K562 (cell line): ENCODE results near the gene PFKP. TPM values are rescaled to one million over a fixed set of nuclear protein-coding genes. Genes with fewer than 3 reads are reported as not detected.

Experiments
- ATAC-seq: fragments of 200-7000 bp; cut with Tn5 transposase; 3 replicates; pipeline ENCODE4 v1.9.1; 2020; ENCODE audit warnings: moderate library complexity
- BruUV-seq: library from RNA; stranded (reverse); fragments of 400-500 nt; replicated peaks from 2 replicates; lab custom pipeline; 2021; lab: Mats Ljungman, UMichigan
- CTCF ChIA-PET: fragments of 300-600 bp; formaldehyde crosslinking; extraction: SDS; loops from one replicate; lab custom pipeline; 2021; ENCODE audit warnings: low intra/inter-chr PET ratio; lab: Yijun Ruan, JAX
- POLR2A ChIA-PET: fragments of 300-600, 350-650 bp; sonication (Branson Sonifier 250); formaldehyde crosslinking; extraction: SDS; loops from one replicate; lab custom pipeline; 2021; ENCODE audit warnings: antibody characterized with exemption, inconsistent platforms; lab: Yijun Ruan, JAX
- DNase-seq, 4 experiments: peaks; one replicate each; pipeline versions ENCODE4 v3.0.0 to v3.0.0-alpha.2; 2011 to 2018; ENCODE audit warnings: low spot score in 3 of 4, mixed read lengths in 3 of 4; ENCODE audit errors: extremely low read depth in 1 of 4
- FAIRE-seq: peaks from 2 replicates; lab custom pipeline; 2011; peaks lifted over from hg19 to GRCh38; lab: Jason Lieb, UNC
- H2AFZ ChIP-seq: 2 replicates; pipeline ENCODE4 v1.6.0; 2011; ENCODE audit warnings: low read depth, low read length, control low read depth, inconsistent platforms
- H3K27ac ChIP-seq: fragments of 200-600 bp; 3 replicates; pipeline ENCODE4 v1.8.0; 2011; ENCODE audit warnings: low read depth, mild to moderate bottlenecking, control low read depth, inconsistent platforms, low read length, moderate library complexity, mixed read lengths; ENCODE audit errors: extremely low read depth
- H3K27me3 ChIP-seq, 2 experiments: fragments of 300-600 bp in 1 of 2; 2 replicates in 1 of 2; 3 replicates in 1 of 2; pipeline versions ENCODE4 v1.6.0 to v1.8.0; 2011; ENCODE audit warnings: inconsistent platforms in 2 of 2, low read length in 2 of 2, mild to moderate bottlenecking in 1 of 2, mixed read lengths in 1 of 2, moderate library complexity in 1 of 2; ENCODE audit not compliant: control insufficient read depth in 2 of 2, insufficient read depth in 2 of 2
- H3K36me3 ChIP-seq: fragments of 300-600 bp; 3 replicates; pipeline ENCODE4 v1.8.0; 2011; ENCODE audit warnings: mild to moderate bottlenecking, low read length, inconsistent platforms; ENCODE audit not compliant: control insufficient read depth, insufficient read depth
- H3K4me1 ChIP-seq, 2 experiments: fragments of 200-600 bp in 1 of 2; replicated peaks in 1 of 2; 2 replicates in 1 of 2; 3 replicates in 1 of 2; pipeline versions ENCODE4 v1.5.1 to v1.8.0; 2011; ENCODE audit warnings: inconsistent platforms in 2 of 2, low read length in 2 of 2, mild to moderate bottlenecking in 1 of 2, mixed read lengths in 1 of 2, moderate library complexity in 1 of 2; ENCODE audit not compliant: control insufficient read depth in 2 of 2, insufficient read depth in 2 of 2
- H3K4me2 ChIP-seq: 2 replicates; pipeline ENCODE4 v1.6.1; 2011; ENCODE audit warnings: low read length, control low read depth, inconsistent platforms, mixed read lengths; ENCODE audit not compliant: insufficient read depth
- H3K4me3 ChIP-seq: fragments of 200-600 bp; sonication (generic), shearing (Covaris generic); 2 replicates; pipeline ENCODE4 v1.5.1; 2016; ENCODE audit warnings: control low read depth, inconsistent platforms
- H3K79me2 ChIP-seq: fragments of 200-600 bp; 3 replicates; pipeline ENCODE4 v1.8.0; 2011; ENCODE audit warnings: low read length, inconsistent platforms; ENCODE audit not compliant: control insufficient read depth, insufficient read depth
- H3K9ac ChIP-seq, 2 experiments: 2 replicates each; pipeline versions ENCODE4 v1.6.0 to v1.6.1; 2011; ENCODE audit warnings: low read depth in 2 of 2, low read length in 2 of 2, control low read depth in 1 of 2, inconsistent platforms in 1 of 2, mild to moderate bottlenecking in 1 of 2, mixed read lengths in 1 of 2; ENCODE audit not compliant: insufficient read depth in 1 of 2
- H3K9me1 ChIP-seq: one replicate; pipeline ENCODE4 v1.6.0; 2011; ENCODE audit warnings: inconsistent platforms, mild to moderate bottlenecking, low read length, moderate library complexity; ENCODE audit not compliant: control insufficient read depth, insufficient read depth
- H3K9me3 ChIP-seq: replicated peaks from 2 replicates; pipeline ENCODE4 v1.5.1; 2011; ENCODE audit warnings: low read depth, low read length, inconsistent platforms; ENCODE audit not compliant: control insufficient read depth, insufficient read depth
- H4K20me1 ChIP-seq: replicated peaks from 2 replicates; pipeline ENCODE4 v1.6.1; 2011; ENCODE audit warnings: low read length, inconsistent platforms, mixed read lengths; ENCODE audit not compliant: control insufficient read depth, insufficient read depth
- FOXM1 ChIP-seq, 2 experiments: fragments of 450-650 bp in 1 of 2; sonication (generic) in 1 of 2; formaldehyde crosslinking in 1 of 2; IDR thresholded peaks; 2 replicates each; pipeline versions ENCODE4 v1.6.1 to v1.9.0; 2017 to 2022; ENCODE audit warnings: low read depth in 2 of 2, mild to moderate bottlenecking in 2 of 2, missing genetic modification reagents in 1 of 2, moderate library complexity in 1 of 2
- GTF2F1 ChIP-seq: IDR thresholded peaks from 2 replicates; pipeline ENCODE4 v1.6.1; 2011; ENCODE audit warnings: low read depth, low read length, improper control_type of control experiment
- HNRNPUL1 ChIP-seq: fragments of 200-400 bp; formaldehyde crosslinking; IDR thresholded peaks from 2 replicates; pipeline ENCODE4 v1.6.1; 2017; ENCODE audit warnings: low read length
- IRF1 ChIP-seq: sonication (generic); formaldehyde crosslinking; IDR thresholded peaks from 2 replicates; pipeline ENCODE4 v1.8.0; 2022; ENCODE audit warnings: missing genetic modification reagents, mild to moderate bottlenecking, borderline replicate concordance
- MECOM ChIP-seq: fragments of 250-450 bp; sonication (Bioruptor Pico); IDR thresholded peaks from 2 replicates; pipeline ENCODE4 v1.8.0; 2022; ENCODE audit warnings: inconsistent platforms
- POU5F1 ChIP-seq: fragments of 150-350 bp; IDR thresholded peaks from 2 replicates; pipeline ENCODE4 v1.6.1; 2014; ENCODE audit warnings: borderline replicate concordance, low read length, low read depth, mild to moderate bottlenecking; ENCODE audit not compliant: partially characterized antibody
- SETDB1 ChIP-seq: IDR thresholded peaks from one replicate; pipeline ENCODE4 v1.6.1; 2012; ENCODE audit warnings: low read length, control low read depth, inconsistent platforms
- SREBF2 ChIP-seq: sonication (generic); formaldehyde crosslinking; IDR thresholded peaks from 2 replicates; pipeline ENCODE4 v1.4.0; 2020; ENCODE audit warnings: mild to moderate bottlenecking, missing genetic modification reagents
- THRAP3 ChIP-seq: fragments of 450-650 bp; IDR thresholded peaks from 2 replicates; pipeline ENCODE4 v1.6.1; 2016; ENCODE audit warnings: mild to moderate bottlenecking, inconsistent platforms, borderline replicate concordance
- ZNF146 ChIP-seq: IDR thresholded peaks from one replicate; pipeline ENCODE4 v1.6.1; 2018; ENCODE audit warnings: missing compliant biosample characterization; ENCODE audit not compliant: unreplicated experiment
- ZNF24 ChIP-seq: fragments of 450-650 bp; IDR thresholded peaks from 2 replicates; pipeline ENCODE4 v1.6.1; 2016
- ZNF592 ChIP-seq: fragments of 450-650 bp; IDR thresholded peaks from 2 replicates; pipeline ENCODE4 v1.6.1; 2017; ENCODE audit warnings: antibody characterized with exemption, mild to moderate bottlenecking
- ZNF644 ChIP-seq: fragments of 200-800 bp; sonication (Bioruptor generic); IDR thresholded peaks from 2 replicates; pipeline ENCODE4 v1.6.1; 2016; ENCODE audit warnings: low read depth, missing genetic modification characterization, missing compliant biosample characterization
- WGBS: fragments of 100-300 bp; shearing (Covaris generic); methylation state at CpG from one replicate; pipeline ENCODE4 v1.1.6; 2016; ENCODE audit warnings: low coverage, mixed read lengths; ENCODE audit not compliant: insufficient coverage; ENCODE audit errors: missing lambda C conversion rate; 5-methylcytosine and 5-hydroxymethylcytosine counted together
- in situ Hi-C: fragments of 300-500 bp; cut with MboI; formaldehyde crosslinking; loops from 4 replicates; pipeline ENCODE4 v1.15.0; 2018; ENCODE audit warnings: inconsistent platforms, mixed read lengths
- intact Hi-C: fragments of 100-400 bp; cut with micrococcal nuclease; formaldehyde crosslinking; loops from 2 replicates; pipeline ENCODE4 v1.14.2; 2022
- polyA plus RNA-seq, 8 experiments: library from polyadenylated mRNA; depleted of rRNA in 4 of 8; stranded (reverse) in 5 of 8; unstranded in 3 of 8; fragments of >200 nt; fragmentation: Nextera tagmentation in 2 of 8; fragmentation: Illumina TruSeq in 1 of 8; extraction: Ambion mirVana in 2 of 8; extraction: Trizol in 1 of 8; gene quantifications; 2 replicates each; pipeline versions ENCODE4 v1.2.1 to v1.2.3, GENCODE V29; 2011 to 2014; ENCODE audit warnings: inconsistent platforms in 1 of 8, missing spikeins in 1 of 8
- total RNA-seq, 7 experiments: library from RNA; depleted of rRNA in 6 of 7; stranded (reverse); fragments of >200 nt in 6 of 7; fragmentation: Illumina TruSeq in 2 of 7; extraction: Trizol in 2 of 7; gene quantifications; 2 replicates each; pipeline versions ENCODE4 v1.2.1 to v1.2.3, GENCODE V29; 2011 to 2021; ENCODE audit warnings: low replicate concordance in 1 of 7
- TF ChIP-seq, protein P1 (sequence below): sonication (generic); formaldehyde crosslinking; IDR thresholded peaks from 2 replicates; pipeline ENCODE4 v1.8.1; 2022; ENCODE audit warnings: missing genetic modification reagents

Gene PFKP
- total and polyA plus RNA-seq, 9 of the 15 experiments (the other 6 are each of a cell fraction or from before 2014, with no cell fraction given) = 23.5 to 116 (median 62.1) TPM

DNA sequence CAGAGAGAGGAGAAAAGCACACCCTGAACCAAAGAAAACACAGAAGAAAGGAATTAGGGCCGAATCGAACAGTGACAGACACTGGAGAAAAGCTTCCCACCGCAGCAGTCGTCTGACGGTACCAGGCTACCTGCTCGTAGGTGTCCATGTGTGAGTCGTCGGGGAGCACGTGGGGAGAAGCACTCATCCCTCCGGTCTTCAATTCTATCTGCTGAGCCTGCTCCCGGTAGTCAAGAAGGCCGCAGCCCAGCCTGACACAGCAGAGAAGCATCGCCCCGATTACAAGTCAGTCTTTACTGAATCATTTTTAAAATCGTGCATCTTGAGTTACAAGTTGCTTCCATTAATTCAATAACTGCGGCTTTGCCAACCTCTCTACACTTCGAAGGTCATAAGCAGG lies 80.7 kb downstream of the PFKP start:
- H3K9ac ChIP-seq = no peak overlapping the region
- CTCF ChIA-PET = no interaction called here
- no peaks in the 10 kb centered on the region for H3K9me1 ChIP-seq
- no peak overlapping the region for H3K4me2 ChIP-seq
- no peaks in the 10 kb centered on the region for H3K9me3 ChIP-seq
- no peaks in the 10 kb centered on the region for H3K79me2 ChIP-seq
- no peak for TF ChIP-seq IRF1 (CRISPR knock-in tag)
- no peak for TF ChIP-seq SETDB1
- no peak for TF ChIP-seq FOXM1 (IDR thresholded peaks at IDR 0.05; ENCODE audit: low read depth)
- TF ChIP-seq FOXM1 (CRISPR knock-in tag; IDR thresholded peaks at IDR 0.05; ENCODE audit: low read depth) = no peak
- no peak for TF ChIP-seq HNRNPUL1
- no peak for TF ChIP-seq SREBF2 (CRISPR knock-in tag)
- no peak for TF ChIP-seq ZNF146
- no peak for TF ChIP-seq THRAP3
- no peak for TF ChIP-seq ZNF644 (tag)
- TF ChIP-seq ZNF24 = no peak
- TF ChIP-seq GTF2F1 = no peak
- no peak for TF ChIP-seq POU5F1
- TF ChIP-seq MECOM (CRISPR knock-in tag) = no peak
- no peak for TF ChIP-seq ZNF592
- TF ChIP-seq, protein P1, sequence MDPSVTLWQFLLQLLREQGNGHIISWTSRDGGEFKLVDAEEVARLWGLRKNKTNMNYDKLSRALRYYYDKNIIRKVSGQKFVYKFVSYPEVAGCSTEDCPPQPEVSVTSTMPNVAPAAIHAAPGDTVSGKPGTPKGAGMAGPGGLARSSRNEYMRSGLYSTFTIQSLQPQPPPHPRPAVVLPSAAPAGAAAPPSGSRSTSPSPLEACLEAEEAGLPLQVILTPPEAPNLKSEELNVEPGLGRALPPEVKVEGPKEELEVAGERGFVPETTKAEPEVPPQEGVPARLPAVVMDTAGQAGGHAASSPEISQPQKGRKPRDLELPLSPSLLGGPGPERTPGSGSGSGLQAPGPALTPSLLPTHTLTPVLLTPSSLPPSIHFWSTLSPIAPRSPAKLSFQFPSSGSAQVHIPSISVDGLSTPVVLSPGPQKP (CRISPR knock-in tag) = no peak
- peaks cover 81% of the 10 kb centered on the region; the same call in 2 of the 3 replicates for H3K36me3 ChIP-seq
- BruUV-seq = no TSS peak
- POLR2A ChIA-PET = interaction anchor here (0.7 to 1.3 kb wide), 2 partner anchors 14 to 63 kb away, joined by 3 read pairs; no protein-coding TSS in a partner anchor
- H3K27ac ChIP-seq = no peak overlapping the region
- DNase-seq (no peak), ATAC-seq (no peak), FAIRE-seq (no peak)
- no peak overlapping the region for H3K4me3 ChIP-seq
- H2AFZ ChIP-seq = no peak overlapping the region
- in situ Hi-C loops (no loop called here), intact Hi-C loops (no loop called here)
- H3K4me1 ChIP-seq = no peaks in the 10 kb centered on the region
- WGBS = 86% methylated on average over 17 of the region's 17 CpGs
- no peaks in the 10 kb centered on the region for H4K20me1 ChIP-seq
- no peaks in the 10 kb centered on the region for H3K27me3 ChIP-seq
